GM21515 (cell line): ENCODE results near the gene C19orf85.
"Not testable (repeated sequence)": the region's sequence is repeated elsewhere in the genome, so short reads cannot be mapped to it uniquely, and the experiment has no call there.

Source experiments
- ATAC-seq: cut with Tn5 transposase; IDR thresholded peaks from one replicate; pipeline ENCODE4 v1.9.1; 2021; ENCODE audit not compliant: unreplicated experiment

The C19orf85 gene

DNA sequence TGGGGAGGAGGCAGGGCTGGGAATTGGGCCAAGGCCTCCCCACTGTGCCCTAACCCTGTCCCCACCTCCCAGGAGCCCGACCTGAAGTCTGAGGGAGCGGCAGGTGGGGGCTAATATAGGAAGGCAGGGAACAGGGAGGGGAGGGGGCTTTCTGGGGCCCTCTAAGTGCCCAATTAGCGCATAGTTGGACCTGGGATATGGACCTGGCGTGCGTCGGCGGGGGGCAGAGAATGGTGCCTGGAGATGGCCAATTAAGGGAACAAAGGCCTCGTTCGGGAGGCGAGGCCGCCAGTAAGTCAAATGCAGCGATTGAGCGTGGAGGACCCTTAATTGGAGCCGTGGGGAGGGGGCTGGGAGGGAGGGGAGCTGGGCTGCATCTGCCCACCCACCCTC, at the start of gene C19orf85:
Gene C19orf85, minus strand, starts transcription at position 90 of the 393 bp plus-strand sequence. CDS start 197 bp downstream, outside the sequence.
- no peak for ATAC-seq

DNA sequence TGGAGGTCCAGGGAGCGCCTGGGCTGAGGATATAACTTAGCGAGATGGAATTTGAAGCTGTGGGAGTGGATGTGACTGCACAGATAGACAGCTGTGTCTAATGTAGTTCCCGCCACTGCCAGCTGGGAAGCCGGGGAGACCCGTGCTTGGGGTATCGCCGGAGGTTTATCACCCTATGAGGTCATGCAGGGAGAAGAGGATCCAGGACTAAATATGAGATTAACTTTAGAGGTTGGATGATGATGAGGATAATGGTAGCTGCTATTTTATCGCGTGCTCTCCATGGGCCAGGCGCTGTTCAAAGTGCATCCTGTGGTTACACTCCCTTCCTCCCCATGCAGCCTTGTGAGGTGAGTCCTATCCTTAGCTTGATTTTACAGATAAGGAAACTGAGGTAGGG, 43.6 kb upstream of the C19orf85 start:
- no peak for ATAC-seq

DNA sequence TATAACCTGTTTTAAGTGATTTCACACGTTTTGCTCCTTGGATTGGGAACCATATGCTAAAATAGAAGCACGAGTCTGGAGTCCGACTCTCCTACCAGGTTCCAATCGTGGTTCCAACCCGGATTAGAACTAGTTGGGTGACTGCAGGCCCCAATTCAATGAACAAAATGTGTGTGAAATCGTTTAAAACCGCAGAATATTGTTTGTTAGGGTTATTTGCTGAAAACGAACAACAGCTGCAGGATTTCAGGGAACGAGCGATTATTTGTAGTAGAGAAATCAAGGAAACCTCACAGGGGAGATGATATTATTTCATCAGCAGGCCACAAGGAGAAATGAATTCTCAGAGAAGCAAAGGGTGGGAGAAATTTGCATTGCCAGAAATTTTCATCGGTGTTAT, 40.4 kb upstream of the C19orf85 start:
- ATAC-seq = no peak

DNA sequence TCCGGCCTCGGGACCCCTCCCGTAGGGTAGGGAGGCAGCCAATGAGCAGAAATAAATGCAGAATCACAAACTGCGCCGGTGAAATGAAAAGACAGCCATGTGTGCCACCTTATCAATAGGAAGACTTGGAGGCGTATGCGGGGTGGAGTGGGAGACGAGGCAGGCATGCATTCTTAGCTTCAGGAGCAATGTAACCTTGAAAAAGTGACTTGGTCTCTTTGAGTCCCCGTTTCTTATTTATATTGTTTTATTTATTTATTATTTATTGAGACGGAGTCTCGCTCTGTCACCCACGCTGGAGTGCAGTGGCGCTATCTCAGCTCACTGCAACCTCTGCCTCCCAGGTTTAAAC, 39.7 kb upstream of the C19orf85 start:
- peak; percentile 8 for ATAC-seq

DNA sequence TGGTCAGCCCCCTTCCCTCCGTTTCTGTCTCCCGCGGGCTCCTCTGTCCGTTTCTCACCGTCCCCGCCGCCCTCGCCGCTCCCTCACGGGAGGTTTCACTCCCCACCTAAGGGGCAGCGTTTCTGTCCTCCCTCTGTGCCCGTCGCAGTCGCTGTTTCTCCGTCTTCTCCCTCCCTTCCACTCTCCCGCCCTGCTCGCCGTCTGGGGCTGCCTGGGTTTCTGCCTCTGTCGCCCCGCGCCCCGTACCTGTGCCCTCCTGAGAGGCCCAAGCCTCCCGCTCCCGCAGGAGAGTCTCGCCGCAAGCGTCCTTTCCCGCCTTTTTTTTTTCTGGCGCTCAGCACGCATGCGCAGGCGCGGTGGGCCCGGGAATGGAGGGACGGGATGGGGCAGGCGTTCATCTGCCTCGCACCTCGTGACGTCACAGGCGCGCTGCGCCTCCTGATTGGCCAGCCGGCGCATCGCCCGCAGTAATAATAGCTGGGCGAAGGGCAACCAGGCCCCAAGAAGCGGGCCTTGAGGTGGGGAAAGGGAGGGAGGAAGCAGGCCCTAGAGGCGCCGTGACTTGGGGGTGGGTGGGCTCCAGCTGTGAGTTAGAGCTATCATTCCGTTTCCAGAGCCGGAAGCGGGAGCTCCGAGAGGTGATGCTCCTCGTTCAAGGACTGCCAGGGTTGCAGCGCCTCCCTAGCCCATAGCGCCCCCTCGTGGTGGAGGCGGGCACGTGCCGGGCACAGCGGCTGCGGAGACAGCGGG, 39.1 kb upstream of the C19orf85 start:
- ATAC-seq = peak; percentile 92

DNA sequence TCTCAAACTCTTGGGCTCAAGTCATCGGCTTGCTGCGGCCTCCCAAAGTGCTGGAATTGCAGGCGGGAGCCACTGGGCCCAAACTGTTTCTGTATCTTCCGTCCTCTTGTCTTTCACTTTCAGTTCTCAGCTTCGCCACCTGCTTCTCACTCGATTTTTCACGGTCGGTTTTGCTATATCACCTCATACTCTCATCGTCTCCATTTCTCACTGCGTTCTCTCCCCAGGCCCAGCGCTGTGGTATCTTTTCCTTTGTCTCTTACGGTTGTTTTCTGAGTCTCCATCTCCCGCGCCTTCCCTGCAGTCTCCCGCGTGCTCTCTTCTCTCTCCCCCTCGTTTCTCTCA, 38.6 kb upstream of the C19orf85 start:
- ATAC-seq = no peak

DNA sequence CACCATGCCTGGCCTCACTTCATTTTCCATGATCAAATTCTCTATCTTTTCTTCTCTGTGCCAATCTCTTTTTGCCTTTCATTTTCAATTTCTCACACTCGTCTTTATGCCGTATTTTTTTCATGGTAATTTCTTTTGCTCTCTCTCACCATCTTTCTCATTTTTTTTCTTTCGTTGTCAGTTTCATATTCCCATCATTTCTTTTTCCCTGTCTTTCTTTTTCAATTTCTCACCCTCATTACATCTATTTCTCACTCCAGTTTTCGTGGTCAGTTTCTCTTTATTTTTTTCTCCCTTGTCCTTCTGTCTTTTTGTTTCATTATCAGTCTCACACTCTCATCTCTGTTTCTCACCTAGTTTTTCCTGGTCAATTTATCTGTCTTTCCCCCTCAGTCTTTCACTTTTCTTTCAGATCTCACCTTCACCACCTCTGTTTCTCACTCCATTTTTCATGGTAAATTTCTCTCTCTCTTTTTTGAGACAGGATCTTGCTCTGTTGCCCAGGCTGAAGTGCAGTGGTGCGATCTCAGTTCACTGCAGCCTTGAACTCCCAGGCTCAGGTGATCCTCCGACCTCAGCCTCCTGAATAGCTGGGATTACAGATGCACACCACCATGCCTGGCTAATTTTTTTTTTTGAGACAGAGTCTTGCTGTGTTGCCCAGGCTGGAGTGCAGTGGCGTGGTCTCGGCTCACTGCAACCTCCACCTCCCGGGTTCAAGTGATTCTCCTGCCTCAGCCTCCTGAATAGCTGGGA, 37.8 kb upstream of the C19orf85 start:
- no peak for ATAC-seq

DNA sequence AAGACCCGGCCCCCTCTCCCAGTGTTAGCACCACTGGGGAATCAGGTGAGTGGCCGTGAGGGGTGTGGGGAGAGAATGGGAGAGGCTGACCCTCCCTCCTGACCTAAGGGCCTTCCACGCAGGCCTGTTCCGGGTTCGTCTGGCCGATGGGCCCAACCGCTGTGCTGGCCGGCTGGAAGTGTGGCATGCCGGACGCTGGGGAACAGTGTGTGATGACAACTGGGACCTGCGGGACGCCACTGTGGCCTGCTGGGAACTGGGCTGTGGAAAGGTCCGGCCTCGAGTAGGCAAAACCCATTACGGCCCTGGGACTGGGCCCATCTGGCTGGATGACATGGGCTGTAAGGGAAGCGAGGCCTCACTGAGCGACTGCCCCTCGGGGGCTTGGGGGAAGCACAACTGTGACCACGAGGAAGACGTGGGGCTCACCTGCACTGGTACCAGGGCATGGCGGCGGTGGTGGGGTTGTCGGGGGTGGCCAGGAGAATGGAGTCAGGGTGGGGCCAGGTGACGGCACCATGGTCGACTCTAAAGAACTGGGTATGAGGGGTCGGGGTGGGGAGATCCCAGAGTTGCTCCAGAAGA, 35.9 kb upstream of the C19orf85 start:
- no peak for ATAC-seq

DNA sequence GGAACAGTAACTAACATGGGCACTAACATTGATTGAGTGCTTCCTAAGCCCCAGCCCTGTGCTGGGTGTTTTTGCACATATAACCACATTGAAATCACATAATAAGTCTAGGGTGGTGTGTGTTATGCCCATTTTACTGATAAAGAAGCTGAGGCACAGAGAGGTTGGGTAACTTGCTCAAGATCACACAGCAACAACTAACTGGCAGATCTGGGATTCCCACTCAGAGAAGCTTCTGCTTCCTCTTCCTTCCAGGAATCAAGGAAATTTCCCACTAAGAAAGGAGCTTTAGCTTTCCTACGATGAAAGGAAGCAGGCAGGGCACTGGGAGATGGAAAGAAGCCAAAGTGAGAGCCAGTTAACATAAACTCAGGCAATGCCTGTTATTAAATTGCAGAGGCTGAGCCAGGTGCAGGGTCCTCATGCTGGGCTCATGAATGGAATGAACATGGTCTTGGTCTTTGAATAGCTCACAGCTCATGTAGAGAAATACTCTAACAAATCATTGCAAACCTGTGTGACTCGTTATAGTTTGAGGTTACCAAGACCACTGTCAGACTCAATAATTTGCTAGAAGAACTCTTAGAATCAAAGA, 33.8 kb upstream of the C19orf85 start:
- no peak for ATAC-seq

DNA sequence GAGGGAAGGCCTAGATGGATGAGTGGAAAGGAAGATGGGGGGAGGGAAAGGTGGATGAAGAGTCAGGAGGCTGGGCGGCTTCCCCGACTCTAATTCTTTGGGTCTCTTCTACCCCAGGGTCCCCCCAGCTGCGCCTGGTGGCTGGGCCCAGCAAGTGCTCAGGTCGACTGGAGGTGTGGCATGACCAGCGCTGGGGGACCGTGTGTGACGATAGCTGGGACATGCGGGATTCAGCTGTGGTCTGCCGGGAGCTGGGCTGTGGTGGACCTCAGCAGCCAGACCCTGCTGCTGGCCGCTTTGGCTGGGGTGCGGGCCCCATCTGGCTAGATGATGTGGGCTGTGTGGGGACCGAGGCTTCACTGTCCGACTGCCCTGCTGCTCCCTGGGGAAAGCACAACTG, 33.2 kb upstream of the C19orf85 start:
- no peak for ATAC-seq

DNA sequence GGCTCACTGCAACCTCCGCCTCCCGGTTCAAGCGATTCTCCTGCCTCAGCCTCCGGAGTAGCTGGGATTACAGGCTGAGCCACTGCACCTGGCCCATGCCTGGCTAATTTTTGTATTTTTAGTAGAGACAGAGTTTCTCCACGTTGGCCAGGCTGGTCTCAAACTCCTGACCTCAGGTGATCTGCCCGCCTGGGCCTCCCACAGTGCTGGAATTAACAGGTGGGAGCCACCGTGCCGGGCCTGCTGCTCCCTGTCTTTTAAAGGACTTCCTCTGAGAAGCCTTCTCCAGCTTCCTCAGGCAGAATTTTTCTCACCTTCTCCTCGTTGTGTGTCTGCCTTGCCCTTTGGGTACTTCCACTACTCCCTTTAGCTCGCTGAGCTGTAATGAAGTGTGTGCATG, 32.3 kb upstream of the C19orf85 start:
- ATAC-seq = not testable (repeated sequence)

DNA sequence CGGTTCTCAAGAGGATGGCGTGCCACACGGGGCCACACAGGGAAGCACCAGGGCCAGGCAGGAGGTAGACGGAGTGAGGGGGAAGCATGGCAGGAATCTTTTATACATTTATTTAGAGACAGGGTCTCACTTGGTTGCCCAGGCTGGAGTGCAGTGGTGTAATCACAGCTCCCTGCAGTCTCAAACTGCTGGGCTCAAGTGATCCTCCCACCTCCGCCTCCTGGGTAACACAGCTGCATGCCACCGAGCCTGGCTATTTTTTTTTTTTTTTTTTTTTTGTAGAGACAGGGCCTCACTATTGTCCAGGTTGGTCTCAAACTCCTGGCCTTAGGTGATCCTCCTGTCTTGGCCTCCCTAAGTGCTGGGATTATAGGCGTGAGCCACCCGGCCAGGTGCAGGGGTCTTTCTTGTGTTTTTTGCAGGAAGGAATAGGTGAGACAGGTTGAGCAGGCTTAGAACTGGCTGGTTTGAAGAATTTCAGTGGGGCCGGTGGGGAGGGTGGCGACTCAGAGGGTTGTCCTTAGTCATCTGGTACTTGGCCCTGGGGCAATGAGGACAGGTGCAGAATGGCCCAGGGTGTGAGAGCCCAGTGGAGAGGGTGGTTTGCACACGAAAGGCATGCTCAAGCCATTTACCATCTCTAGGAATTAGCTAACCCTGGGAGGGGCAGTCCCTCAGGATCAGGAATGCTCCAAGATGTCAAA, 31.2 kb upstream of the C19orf85 start:
- ATAC-seq = no peak

DNA sequence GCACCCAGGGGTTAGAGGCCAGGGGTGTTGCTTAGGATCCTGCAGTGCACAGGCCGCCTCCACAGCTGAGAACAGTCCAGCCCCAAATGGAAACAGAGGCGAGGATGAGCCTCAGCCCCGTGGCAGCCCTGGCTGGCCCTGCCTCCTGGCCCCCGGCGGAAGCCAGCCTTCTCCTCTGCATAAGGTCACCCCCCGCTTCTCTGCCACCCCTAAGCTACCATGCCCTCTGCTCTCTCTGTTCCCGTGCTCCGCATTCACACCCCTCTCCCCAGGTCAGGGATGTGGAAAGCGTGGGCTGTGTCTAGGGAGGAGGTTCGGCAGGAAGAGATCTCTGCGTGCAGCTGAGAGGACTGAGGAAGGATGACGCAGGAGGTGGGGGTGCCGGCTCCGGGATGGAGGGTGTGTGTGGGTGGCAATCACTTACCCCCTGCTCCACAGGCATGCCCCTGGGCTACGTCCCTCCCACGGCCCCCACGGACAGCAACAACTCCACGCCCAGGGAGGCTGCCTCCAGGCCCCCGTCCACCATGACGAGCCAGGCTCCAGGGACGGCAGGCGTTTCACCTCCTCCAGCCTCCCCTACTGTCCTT, 29.7 kb upstream of the C19orf85 start:
- ATAC-seq = no peak

DNA sequence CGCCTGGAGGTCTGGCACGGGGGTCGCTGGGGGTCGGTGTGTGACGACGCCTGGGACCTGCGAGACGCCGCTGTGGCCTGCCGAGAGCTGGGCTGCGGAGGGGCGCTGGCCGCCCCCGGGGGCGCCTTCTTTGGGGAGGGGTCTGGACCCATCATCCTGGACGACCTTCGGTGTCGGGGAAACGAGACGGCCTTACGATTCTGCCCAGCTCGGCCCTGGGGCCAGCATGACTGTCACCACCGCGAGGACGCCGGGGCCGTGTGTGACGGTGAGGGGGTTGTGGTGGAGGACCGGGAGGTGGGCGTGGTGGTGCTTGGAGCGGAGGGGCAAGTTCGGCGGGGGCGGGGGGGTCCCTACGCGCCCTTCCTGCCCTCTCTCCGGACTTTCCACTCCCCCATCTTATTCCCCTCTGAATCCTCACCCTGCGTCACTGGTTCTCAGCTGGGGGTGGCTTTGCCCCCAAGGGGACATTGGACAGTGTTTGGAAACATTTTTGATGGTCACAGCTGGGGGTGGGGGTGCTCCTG, 29.2 kb upstream of the C19orf85 start:
- no peak for ATAC-seq

DNA sequence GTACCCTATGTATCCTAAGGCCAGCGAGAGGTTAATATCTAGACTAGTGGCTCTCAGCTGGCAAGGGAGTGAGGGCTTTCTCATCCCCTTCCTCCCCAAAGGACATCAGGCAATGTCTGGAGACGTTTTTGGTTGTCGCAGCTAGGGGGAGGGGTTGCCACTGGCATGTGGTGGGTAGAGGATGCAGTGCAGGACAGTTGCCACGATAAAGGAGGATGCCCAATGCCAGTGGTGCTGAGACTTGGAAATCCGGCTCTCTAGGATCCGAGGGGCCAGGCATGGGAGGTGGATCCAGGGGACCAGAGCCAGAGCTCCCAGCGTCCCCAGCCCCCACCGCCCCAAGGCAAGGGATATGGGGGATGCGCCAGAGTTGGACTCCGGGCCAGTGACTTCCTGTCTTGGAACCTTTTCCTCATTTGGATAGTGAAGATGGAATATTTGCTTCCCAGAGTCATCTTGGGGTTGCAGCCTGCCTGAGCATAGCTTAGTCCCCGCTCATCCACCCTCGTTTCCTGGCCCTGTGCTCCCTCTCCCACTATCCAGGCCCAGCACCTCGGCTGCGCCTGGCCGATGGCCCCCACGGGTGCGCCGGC, 28.6 kb upstream of the C19orf85 start:
- ATAC-seq = no peak

DNA sequence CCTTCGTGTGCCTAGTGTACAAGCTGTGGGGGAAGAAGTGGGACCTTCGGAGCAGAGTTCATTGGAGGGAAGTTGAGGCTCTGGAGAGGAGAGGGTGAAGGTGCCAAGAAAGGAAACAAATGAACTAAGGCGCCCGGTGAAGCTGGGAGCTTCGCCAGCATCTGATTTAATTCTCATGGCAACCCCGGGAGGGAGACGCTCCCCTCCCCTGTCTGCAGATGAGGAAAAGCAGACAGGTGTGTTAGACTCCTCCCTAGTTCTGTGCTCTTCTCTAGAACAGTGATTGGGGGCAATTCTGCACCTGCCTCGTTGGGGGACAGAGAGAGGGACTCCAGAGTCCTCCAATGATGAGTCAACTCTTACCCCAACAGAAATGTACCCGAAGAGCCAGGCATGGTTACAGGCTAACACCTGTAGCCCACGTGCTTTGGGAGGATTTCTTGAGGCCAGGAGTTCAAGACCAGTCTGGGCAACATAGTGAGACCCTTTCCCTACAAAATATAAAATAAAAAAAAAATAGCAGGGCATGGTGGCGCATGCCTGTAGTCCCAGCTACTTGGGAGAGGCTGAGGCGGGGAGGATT, 27.9 kb upstream of the C19orf85 start:
- ATAC-seq = no peak

DNA sequence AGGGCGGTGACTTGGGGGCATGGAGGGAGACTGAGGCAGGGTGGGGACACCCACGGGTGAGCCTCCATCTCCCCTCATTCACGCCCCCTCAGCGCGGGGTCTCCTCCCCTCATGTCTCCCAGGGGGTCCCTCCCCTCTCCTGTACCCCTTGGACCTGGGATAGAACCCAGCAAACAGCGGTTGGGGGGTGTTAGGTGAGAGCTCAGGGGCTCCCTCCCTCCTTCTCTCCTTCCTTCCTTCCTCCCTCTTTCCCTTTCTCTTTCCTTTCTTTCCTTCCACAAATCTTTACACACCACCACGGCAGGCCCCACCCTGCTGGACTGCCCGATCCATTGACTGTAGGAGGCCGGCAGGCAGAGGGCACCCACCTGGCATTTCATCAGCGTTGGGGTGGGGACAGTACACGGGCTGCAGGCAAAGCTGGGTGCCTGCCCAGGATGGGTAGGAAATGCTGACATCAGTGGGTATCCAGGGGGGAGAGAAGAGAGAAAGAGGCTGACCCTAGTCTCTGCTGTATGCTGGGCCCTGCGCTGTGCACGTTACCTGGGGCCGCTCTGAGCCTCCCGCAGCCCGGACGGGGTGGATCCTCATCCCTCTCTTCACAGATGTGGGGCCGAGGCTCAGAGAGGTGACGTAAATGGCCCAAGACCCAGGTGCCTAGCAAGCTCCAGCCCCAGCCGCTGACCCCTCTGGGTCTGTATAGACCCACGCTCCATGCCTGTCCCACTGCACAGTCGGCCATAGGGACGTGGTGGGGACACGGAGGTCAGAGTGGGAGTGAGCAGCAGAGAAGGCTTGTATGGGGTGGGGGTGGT, 27.2 kb upstream of the C19orf85 start:
- ATAC-seq = no peak

DNA sequence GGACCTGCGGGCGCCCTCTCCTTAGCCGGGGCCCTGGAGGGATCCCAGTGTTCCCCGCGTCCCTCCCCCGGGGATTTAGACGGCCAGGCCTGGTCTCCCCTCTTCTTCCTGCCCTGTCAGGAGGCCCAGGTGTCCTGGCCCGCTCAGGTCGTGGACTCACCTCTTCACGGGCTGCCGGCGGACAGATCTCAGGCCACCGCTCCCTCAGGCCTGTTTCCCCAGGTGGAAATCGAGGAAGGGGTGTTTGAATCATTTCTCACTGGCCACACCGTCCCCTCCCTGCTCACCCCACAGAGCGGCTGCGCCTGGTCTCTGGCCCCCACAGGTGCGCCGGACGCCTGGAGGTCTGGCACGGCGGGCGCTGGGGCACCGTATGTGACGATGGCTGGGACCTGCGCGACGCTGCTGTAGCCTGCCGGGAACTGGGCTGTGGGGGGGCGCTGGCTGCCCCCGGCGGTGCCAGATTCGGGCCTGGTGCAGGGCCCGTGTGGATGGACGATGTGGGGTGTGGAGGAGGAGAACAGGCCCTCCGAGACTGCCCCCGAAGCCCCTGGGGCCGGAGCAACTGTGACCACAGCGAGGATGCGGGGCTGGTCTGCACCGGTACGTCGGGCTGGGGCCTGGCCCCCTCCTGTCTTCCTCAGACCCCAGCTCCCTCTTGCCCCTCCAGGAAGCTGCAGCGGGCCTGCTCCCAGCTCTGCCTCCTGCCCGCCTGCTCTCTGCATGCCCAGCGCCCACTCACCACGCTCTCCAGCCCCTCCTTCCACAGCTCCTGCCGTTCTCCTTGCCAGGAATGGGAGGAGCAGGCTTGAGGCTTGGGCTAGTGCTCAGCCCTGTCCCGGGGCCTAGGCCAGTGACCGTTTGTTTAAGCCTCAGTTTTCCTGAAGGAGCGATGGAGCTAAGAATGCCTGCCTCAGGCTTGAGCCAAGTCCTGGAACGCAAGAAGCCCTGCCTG, 26.2 kb upstream of the C19orf85 start:
- no peak for ATAC-seq
